Measurements from ENCODE around the gene GALNT18. TPM values are rescaled to one million over a fixed set of nuclear protein-coding genes. Genes with fewer than 3 reads are reported as not detected.

Gene GALNT18
- total RNA-seq, 3 donors from 2014 or later: 14.7 to 25.9 (median 16.4) TPM

GRCh38 chr11:11320825-11321224 is 301.0 kb downstream of the GALNT18 start:
- Histone ChIP-seq H3K27me3 (no peaks in the 10 kb centered on the region), H3K9me3 (peaks cover 0 to 11% of the 10 kb centered on the region in 2 donors), H3K4me1 (no peaks in the 10 kb centered on the region), H3K36me3 (no peaks in the 10 kb centered on the region), H3K27ac (no peak overlapping the region), H3K4me3 (no peak overlapping the region)
- DNase-seq (ENCODE audit: low spot score in 2 of 2): no peak
- intact Hi-C loops (cut with DNase I; ENCODE audit: low total_unique reads): no loop called here
- no peak for TF ChIP-seq CTCF (IDR thresholded peaks at IDR 0.05)
- TF ChIP-seq POLR2AphosphoS5 (IDR thresholded peaks at IDR 0.05): no peak
- TF ChIP-seq POLR2A (IDR thresholded peaks at IDR 0.05): no peak

- Histone ChIP-seq H3K4me1 (no peaks in the 10 kb centered on the region), H3K27ac (no peak overlapping the region), H3K36me3 (no peaks in the 10 kb centered on the region), H3K27me3 (no peaks in the 10 kb centered on the region), H3K4me3 (no peak overlapping the region), H3K9me3 (peaks cover 0 to 11% of the 10 kb centered on the region in 2 donors)
- TF ChIP-seq CTCF (IDR thresholded peaks at IDR 0.05): no peak
- no peak for TF ChIP-seq POLR2A (IDR thresholded peaks at IDR 0.05)
- no peak for TF ChIP-seq POLR2AphosphoS5 (IDR thresholded peaks at IDR 0.05)
- no peak for DNase-seq (ENCODE audit: low spot score in 2 of 2)
- intact Hi-C loops (cut with DNase I; ENCODE audit: low total_unique reads): no loop called here
Observed at GRCh38 chr11:11318961-11319360, 302.8 kb downstream of the GALNT18 start.

- Histone ChIP-seq H3K36me3 (no peaks in the 10 kb centered on the region), H3K4me1 (no peaks in the 10 kb centered on the region), H3K27me3 (no peaks in the 10 kb centered on the region), H3K9me3 (peaks cover 0 to 11% of the 10 kb centered on the region in 2 donors), H3K4me3 (no peak overlapping the region), H3K27ac (no peak overlapping the region)
- DNase-seq (ENCODE audit: low spot score in 2 of 2): no peak
- no peak for TF ChIP-seq POLR2A (IDR thresholded peaks at IDR 0.05)
- no peak for TF ChIP-seq POLR2AphosphoS5 (IDR thresholded peaks at IDR 0.05)
- TF ChIP-seq CTCF (IDR thresholded peaks at IDR 0.05): no peak
- intact Hi-C loops (cut with DNase I; ENCODE audit: low total_unique reads): no loop called here
Observed at GRCh38 chr11:11318461-11318860, 303.3 kb downstream of the GALNT18 start.

- no peak for DNase-seq (ENCODE audit: low spot score in 2 of 2)
- no peaks in the 10 kb centered on the region for H3K9me3 ChIP-seq
- no peaks in the 10 kb centered on the region for H3K4me1 ChIP-seq
- no peaks in the 10 kb centered on the region for H3K27me3 ChIP-seq
- intact Hi-C loops (cut with DNase I; ENCODE audit: low total_unique reads): no loop called here
- no peaks in the 10 kb centered on the region for H3K36me3 ChIP-seq
- H3K4me3 ChIP-seq: no peak overlapping the region
- H3K27ac ChIP-seq: no peak overlapping the region
- TF ChIP-seq CTCF (IDR thresholded peaks at IDR 0.05) (no peak), POLR2AphosphoS5 (IDR thresholded peaks at IDR 0.05) (no peak), POLR2A (IDR thresholded peaks at IDR 0.05) (no peak)
Observed at GRCh38 chr11:11316651-11317230, 305.1 kb downstream of the GALNT18 start.

GRCh38 chr11:11313902-11314692 is 307.7 kb downstream of the GALNT18 start:
- TF ChIP-seq POLR2AphosphoS5 (IDR thresholded peaks at IDR 0.05) (no peak), CTCF (IDR thresholded peaks at IDR 0.05) (no peak), POLR2A (IDR thresholded peaks at IDR 0.05) (no peak)
- H3K4me3 ChIP-seq: no peak overlapping the region
- DNase-seq (ENCODE audit: low spot score in 2 of 2): no peak
- H3K27me3 ChIP-seq: no peaks in the 10 kb centered on the region
- no peaks in the 10 kb centered on the region for H3K9me3 ChIP-seq
- H3K27ac ChIP-seq: no peak overlapping the region
- intact Hi-C loops (cut with DNase I; ENCODE audit: low total_unique reads): no loop called here
- H3K4me1 ChIP-seq: no peaks in the 10 kb centered on the region
- no peaks in the 10 kb centered on the region for H3K36me3 ChIP-seq

All from breast epithelium (tissue), 4 donors.